Activated CD4-positive, alpha-beta T cell treated with anti-CD3 and anti-CD28 coated beads for 4 hours (primary cell): Measurements from ENCODE around the gene FAM177A1.
"Not testable (repeated sequence)": the region's sequence is repeated elsewhere in the genome, so short reads cannot be mapped to it uniquely, and the experiment has no call there.

ENCODE experiments used
- DNase-seq, 2 donors: peaks; one replicate each; pipeline ENCODE4 v3.0.0-alpha.2; 2020

The FAM177A1 gene, protein sequence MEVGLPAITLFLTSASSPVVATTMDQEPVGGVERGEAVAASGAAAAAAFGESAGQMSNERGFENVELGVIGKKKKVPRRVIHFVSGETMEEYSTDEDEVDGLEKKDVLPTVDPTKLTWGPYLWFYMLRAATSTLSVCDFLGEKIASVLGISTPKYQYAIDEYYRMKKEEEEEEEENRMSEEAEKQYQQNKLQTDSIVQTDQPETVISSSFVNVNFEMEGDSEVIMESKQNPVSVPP

DNA sequence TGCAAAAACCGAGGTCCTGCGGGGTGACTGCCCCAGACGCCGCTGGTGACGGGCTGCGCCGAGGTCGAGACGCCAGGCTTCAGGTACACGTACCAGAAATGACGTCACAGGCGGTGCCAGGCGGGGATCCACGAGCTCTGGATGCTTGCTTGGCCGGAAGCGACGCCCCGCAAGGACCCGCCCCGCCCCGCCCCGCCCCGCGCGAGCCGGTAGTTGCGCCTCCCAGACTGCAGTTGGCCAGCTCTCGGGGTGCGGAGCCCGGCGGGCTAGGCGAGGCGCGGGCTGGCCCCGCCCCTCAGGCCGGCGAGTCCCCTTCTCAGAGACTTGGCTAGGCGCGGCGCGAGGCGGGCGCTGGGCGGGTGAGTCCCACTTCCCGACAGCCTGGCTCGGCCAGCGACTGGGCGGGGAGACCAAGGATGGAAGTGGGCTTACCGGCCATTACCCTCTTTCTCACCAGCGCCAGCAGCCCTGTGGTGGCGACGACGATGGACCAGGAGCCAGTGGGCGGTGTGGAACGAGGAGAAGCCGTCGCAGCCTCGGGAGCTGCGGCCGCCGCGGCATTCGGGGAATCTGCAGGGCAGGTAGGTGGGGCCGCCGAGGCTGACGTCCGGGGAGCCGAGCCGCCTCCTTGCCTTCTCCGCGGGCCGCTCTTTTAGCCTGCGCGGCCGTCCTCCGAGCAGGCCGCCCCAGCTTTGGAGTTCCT, at the start of gene FAM177A1:
TSS of gene FAM177A1 (plus strand) at position 225 of the 703 bp plus-strand sequence. CDS start at position 417, 192 bp downstream.
- peak; percentile 98 for DNase-seq

DNA sequence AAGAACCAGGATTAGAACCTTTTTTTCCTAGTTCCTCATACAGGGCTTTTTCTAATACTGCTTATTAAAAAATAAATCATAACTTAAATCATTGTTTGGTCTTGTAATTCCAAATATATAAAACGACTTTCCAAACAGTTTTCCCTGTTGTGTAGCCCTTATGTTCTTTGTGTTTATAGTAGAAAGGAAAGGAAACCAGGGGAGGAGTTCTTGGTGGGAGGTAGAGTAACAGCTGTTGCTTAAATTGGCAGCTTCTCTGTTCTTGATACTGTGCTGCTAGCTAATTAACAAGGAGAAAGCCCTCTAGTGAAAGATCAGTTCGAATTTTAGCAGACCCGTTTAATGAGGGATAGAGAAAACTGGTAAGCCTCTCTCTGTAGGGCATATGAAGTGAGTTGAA, 48.3 kb upstream of the FAM177A1 start:
- no peak for DNase-seq

DNA sequence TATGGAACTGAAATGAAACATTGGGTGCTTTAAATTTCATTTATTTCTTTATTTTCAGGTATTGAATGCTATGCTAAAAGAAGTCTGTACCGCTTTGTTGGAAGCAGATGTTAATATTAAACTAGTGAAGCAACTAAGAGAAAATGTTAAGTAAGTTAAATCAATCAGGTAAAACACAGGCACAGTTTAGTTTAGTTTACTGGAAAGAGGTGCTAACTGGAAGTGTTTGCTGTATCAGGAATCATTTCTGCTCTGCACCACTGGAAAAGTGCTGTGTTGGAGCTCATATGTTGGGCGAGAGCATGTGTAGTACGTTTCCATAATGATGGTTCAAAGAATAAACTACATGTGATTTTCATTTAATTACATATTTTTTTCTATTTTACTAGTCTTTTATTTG, 46.6 kb upstream of the FAM177A1 start:
- DNase-seq: no peak

DNA sequence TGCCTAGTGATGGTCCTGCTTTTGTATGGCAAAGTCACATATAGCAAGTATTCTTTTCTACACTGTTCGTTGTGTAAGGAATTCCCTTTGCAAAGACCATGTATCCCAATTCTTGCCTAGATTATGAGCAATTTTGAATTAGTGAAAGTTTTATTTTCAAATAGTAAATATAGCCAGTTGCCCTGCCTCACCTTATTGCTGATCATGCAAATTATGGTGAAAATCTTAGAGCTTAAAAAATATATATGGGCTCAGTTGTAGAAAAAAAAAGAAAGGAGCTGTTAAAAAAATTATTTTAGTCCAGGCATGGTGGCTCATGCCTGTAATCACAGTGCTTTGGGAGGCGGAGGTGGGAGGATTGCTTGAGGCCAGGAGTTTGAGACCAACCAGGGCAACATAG, 44.5 kb upstream of the FAM177A1 start:
- DNase-seq: no peak

DNA sequence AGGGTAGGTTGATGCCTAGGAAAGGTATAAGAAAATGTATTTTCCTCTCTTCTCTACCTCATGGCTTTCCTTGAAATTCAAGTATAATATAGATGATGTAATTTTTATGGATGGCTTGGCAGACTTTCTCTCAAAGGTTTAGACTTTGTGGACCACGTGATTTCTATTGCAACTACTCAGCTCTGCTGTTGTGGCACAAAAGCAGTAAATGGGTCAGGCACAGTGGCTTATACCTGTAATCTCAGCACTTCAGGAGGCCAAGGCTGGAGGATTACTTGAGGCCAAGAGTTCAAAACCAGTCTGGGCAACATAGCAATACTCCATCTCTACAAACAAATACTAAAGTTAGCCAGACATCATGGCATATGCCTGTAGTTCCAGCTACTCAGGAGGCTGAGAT, 41.2 kb upstream of the FAM177A1 start:
- DNase-seq: no peak

DNA sequence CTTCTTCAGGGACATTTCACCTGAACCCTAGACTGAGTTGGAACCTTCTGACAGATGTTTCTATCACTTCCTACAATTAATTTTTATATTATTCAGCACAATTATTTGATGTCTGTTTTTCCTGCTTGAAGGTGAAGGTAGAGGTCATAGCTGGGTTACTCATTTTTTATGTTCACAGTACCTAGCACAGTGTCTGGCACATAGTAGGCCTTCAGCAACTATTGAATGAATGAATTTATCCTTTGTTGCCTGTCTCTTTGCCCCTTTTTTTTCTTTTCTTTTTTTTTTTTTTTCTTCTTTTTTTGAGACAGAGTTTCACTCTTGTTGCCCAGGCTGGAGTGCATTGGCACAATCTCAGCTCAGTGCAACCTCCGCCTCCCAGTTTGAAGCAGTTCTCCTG, 29.5 kb upstream of the FAM177A1 start:
- DNase-seq: no peak

DNA sequence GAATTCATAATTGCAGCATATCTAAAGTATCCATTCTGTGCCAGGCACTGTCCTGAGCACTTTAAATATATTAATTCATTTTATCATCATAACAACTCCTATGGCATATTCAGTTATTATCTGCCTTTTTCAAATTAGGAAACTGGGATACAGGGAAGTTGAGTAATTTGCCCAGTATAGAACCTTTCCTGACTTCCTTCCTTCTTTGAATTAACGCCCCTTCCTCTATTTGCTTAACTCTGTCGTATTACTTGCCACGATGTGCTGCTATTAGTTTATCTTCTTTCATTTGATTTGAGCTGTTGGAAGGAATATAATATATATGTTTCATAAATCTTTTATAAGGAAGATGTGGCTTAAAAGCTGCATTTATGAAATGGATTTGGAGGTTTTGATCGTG, 25.4 kb upstream of the FAM177A1 start:
- no peak for DNase-seq

DNA sequence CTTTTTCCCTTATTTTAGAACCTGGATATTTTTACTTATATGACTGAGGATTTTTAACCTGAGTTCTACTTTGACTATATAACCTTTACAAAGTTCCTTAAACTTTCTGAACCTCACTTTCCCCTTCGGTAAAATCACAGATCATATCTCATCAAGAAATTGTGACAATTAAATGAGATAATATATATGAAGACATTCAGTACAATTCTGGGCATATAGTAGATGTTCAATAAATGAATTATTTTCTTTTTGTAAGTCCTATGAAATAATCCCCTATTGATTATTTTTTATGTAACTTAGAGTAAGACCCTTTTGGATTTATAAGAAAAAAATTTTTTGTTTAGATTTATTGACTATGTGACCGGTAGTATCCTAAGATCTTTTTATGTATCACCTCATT, 17.6 kb upstream of the FAM177A1 start:
- no peak for DNase-seq

DNA sequence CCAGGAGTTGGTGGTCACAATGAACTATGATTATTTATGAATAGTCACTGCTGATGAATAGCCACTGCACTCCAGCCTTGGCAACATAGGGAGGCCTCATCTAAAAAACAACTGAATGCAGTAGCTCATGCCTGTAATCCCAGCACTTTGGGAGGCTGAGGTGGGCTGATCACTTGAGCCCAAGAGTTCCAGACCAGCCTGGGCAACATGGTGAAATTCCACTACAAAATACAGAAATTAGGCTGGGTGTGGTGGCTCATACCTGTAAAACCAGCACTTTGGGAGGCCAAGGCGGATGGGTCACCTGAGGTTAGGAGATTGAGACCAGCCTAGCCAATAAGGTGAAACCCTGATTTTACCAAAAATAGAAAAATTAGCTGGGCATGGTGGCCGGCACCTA, 13.5 kb upstream of the FAM177A1 start:
- DNase-seq: no peak

DNA sequence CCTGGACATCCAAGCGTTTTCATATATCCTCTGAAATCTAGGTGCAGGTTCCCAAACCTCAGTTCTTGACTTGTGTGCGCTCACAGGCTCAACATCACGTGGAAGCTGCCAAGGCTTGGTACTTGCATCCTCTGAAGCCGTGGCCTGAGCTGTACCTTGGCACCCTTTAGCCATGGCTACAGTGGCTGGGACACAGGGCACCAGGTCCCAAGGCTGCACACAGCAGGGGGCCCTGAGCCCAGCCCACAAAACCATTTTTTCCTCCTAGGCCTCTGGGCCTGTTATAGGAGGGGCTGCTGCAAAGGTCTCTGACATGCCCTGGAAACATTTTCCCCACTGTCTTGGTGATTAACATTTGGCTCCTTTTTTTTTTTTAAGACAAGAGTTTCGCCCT, 11.6 kb upstream of the FAM177A1 start:
- no peak for DNase-seq

DNA sequence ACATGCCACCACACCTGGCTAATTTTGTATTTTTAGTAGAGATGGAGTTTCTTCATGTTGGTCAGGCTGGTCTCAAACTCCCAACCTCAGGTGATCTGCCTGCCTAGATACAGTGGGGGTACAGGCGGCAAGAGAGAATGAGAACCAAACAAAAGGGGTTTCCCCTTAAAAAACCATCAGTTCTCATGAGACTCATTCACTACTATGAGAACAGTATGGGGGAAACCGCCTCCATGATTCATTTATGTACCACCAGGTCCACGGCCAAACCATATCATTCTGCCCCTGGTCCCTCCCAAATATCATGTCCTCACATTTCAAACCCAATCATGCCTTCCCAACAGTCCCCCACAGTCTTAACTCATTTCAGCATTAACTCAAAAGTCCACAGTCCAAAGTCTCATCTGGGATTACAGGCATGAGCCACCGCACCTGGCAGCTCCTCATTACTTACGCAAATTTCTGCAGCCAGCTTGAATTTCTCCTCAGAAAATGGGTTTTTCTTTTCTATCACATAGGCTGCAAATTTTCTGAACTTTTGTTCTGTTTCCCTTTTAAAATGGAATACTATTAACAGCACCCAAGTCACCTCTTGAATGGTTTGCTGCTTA, 11.0 kb upstream of the FAM177A1 start:
- not testable (repeated sequence) for DNase-seq

DNA sequence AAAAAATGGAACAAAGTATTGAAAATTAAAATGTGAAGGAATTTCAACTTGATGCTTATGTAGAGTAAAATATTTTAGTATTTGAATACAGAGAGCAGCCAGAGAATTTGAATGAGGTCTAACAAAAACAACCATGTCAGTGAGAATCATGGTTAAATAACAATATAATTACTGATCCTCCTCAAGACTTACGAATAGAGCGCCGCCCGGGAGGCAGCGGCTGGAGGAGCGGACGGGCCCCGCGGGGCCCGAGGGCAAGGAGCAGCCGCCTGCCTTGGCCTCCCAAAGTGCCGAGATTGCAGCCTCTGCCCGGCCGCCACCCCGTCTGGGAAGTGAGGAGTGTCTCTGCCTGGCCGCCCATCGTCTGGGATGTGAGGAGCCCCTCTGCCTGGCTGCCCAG, 7.8 kb upstream of the FAM177A1 start:
- not testable (repeated sequence) for DNase-seq

DNA sequence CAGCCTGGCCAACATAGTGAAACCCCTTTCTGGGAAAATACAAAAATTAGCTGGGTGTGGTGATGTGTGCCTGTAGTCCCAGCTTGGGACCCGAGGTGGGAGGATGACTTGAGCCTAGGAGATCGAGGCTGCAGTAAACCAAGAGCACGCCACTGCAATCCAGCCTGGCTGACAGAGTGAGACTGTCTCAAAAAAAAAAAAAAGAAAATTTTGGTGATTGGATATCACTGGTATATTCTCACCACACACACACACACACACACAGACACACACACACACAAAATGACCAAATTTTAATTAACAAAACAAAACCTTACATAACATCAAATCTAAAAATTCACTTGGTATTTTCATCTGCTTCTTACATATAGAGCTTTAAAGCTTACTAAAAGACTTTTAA, 3.4 kb upstream of the FAM177A1 start:
- no peak for DNase-seq

DNA sequence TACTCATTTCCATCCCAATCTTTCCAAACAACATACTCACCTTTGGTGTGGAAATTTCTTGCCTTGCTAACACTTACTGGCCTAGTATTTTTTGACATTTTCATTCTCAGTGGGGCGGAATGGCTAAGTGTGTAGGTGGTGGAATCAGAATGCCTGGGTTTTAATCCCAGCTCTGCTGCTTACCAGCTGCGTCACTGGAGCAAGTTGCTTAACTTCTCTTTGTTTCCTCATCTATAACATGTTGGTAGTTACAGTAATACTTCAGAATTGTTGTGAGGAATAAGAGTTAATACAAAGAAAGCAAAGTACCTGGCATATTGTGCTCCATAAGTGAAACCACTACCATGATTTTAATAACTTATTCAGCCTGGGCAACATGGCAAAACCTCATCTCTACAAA, 3.0 kb upstream of the FAM177A1 start:
- DNase-seq: no peak

DNA sequence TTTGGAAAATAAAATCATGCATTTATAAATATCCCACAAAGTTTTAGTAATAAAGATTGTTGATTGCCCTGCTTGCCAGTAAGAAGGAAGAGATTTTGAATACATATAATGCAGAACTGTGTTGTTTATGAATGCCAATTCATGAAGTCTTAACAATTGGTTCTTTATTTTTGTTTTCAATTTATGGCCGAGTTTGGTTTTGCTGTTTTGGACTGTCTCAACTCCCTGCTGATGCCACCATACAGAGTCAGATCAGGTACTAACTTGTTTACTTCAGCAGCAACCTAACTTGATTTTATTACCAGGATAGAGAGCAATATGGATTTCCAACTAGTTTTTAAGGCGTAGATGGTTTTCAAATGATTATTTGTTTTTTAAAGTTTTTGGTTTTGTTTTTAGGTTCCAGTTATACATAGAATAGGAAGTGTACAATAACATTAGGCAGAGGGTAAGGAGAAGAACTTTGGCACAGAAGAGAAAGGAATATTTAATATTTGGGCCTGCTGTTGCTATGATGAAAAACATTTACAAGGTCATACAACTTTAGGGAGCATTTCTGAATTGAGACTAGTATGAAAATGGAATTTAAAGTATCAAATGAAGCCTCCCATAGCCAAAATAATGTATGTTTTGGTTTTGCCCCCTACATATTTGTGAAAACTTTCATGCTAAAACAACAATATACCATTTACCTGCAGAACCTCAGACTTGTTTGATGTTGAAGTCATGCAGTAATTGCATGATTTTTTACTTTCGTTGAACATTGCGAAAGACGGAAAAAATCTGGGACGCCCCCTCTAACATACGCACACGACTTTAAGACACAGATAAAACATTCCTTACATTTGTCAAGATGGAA, 904 bp upstream of the FAM177A1 start:
- no peak for DNase-seq

DNA sequence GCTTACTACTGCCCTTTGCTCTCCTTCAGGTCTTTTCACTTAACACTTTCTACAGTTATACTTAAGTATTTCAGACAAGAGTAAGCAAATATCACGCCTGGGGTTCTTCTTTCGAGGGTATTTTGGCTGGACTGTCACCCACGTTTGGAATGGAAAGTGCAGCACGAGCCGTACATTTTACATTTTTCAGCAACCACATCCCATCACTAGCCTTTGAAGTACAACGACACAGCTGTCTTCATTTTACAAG, 349 bp upstream of the FAM177A1 start:
- DNase-seq: no peak

DNA sequence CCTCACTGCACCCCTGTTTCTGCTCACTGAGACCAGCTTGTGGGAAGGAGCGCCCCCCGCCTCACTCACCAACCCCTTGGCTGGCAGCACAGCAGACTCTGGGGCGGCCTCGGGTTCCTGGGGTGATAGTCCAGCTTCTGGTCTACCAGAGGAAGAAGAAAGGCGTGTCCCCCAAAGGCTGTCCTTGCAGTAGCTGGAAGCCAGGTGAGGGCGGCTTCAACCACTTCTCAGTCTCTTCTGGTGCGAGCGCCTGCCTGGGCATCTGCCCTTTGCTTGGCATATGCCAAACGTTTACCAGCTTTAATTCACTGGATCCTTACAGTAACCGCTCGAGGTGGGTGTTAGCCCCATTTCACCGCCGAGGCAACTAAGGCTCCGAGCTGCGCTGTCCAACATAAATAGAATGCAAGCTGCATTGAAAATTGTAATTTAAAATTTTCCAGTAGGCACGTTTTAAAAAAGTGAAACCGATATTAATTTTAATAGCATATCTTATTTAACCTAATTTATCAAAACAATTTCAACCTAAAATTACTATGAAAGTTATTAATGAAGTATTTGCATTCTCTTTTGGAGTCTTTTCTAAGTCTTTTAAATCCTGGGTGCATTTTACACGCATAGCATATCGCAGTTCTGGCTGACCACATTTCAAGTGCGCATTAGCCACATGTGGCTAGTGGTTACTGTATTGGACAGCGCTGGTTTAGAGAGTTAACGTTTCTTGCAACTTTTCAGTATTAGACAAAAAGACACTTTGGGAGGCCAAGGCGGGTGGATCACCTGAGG, 872 bp downstream of the FAM177A1 start:
- peak in 1 of 2 donors; percentile 43 for DNase-seq

DNA sequence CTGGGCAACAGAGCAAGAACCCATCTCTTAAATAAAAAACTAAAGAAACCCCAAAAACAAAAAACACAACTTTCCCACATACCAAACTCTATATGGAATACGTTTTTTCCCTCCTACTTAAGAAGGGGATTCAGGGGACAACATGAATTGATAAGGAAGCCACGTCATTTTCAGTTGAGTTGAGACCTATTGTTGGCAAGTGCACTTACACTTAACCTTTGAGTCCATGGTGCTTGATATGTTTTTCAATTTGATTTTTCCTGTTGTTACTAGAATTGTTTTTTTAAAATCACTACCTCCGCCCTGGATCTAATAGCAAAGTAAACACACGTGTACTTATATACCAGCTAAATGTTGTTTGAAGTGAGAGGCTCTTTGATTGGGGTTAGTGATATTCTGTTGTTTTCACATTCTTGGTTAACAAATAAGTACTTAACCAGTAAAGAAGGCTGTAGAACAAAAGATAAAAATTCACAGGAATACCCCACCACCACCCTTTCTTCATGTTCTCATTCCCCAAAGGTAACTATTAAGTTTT, 2.0 kb downstream of the FAM177A1 start:
- no peak for DNase-seq

DNA sequence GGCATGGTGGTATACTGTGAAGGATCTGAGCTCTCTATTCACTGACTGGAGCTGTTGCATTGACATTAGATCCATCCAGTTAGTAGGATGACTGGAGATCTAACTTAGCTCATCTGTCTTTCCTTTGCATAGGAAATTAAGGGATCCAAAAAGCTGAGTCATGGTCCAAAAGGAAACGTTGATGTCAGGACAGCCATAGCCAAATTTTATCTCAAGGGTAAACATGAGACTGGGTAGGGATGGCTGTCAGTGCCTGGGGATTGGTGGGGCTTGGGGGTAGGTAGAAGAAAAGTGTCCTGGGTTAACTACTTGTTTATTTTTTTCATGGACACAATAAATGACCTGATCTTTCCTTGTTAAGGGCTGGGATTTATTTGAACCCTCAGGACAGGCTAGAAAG, 4.6 kb downstream of the FAM177A1 start:
- DNase-seq: no peak

DNA sequence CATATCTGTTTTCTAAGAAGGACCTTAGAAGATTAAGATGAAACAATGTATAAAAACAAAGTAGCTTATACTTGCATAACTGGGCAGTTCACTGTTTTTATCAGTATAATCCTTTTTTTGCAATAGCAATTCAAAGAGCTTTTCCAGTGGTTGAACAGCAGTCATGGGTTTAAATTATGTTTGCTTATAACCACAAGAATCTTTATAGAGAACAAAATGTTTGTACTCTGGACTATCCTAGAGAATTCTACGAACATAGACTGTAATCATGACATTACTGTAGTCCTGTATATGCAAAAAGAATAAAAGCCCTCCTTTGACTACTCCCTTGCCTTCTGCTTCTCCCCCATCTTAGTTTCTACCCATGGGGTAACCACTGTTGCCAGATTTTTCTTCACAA, 5.7 kb downstream of the FAM177A1 start:
- DNase-seq: no peak

DNA sequence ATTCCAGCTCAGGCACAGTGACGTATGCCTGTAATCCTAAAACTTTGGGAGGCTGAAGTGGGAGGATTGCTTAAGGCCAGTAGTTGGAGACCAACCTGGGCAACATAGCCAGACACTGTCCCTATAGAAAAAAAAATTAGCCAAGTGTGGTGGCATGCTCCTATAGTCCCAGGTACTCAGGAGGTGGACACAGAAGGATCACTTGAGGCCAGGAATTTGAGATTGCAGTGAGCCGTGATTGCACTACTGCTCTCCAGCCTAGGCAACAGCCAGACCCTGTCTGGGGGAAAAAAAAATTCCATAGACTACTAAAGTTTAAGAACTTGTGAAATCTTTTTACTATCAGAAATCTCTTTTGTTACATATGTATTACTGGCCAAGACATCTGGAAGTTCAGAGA, 6.6 kb downstream of the FAM177A1 start:
- no peak for DNase-seq

DNA sequence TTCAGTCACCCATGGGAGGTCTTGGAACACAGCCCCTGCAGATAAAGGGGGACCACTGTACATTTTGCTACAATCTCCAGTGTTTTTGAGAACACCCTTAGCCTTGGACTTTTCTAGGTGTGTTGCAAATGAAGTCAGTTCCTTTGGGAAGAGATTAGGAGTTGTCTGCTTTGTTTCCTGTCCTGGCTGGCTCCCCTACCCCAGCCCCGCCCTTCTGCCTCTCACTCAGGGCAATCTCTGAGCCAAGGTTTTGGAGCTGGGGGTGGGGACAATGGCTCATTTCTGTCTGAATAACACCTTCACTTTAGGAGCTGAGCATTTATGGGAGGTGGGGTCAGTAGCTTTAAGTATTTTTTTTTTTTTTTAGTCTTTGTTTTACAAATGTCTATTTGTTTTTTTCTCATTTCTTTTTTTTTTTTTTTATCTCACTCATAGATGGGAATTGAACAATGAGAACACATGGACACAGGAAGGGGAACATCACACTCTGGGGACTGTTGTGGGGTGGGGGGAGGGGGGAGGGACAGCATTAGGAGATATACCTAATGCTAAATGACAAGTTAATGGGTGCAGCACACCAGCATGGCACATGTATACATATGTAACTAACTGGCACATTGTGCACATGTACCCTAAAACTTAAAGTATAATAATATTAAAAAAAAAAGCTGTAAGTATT, 15.2 kb downstream of the FAM177A1 start:
- not testable (repeated sequence) for DNase-seq
